NCI-H128 (cell line): ENCODE data around the gene COL17A1.

ENCODE experiments used
- DNase-seq: peaks from one replicate; lab custom pipeline; 2025; ENCODE audit not compliant: unreplicated experiment; lab: John Stamatoyannopoulos, UW

The COL17A1 gene

DNA sequence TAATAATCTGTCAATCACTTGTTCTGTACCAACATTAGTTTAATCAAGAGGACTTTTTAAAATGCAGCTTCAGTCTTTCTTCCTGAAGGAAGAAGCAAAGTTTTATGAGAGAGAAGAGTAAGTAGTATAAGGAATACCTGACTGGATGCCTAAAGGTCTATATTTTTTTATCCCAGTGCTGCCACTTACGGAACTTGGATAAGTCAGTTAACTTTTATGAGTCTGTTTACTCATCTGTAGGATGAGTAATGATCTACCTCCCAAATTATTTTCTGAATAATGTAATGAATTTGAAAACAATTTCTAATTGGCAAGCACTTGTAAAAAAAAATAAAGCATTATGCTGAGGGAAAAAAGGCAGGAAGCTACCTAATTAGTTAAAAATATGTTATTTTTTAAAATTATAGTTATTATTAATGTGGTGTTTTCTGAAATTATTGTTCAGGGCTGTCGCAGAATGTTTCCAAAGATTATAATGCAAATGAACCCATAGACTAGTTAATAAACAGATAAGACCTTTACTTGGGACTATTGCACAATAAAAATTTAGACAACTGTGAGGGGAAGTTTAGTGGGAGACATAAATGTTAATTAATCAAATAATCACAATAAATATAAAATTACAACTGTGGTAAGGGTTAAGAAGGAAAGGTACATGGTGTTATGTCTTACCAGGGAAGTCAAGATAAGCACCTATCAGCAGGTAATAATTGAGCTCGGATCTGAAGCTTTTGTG lies 94.1 kb downstream of the COL17A1 start:
- no peak for DNase-seq

DNA sequence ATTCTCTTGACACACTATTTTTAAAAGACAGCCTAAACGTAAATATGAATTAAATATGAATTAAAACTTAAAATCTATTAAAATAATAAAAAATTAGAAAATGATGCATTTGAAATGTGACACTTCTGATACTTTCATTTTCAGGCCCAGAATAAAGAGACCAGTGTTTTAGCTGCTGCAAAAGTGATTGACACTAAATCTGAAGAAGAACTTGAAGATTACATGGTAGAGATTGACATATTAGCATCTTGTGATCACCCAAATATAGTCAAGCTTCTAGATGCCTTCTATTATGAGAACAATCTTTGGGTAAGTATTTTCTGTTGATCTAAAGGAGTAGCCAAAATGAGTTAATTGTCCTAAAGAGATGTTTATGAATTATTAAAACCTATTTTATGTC lies 95.1 kb downstream of the COL17A1 start:
- DNase-seq: no peak

DNA sequence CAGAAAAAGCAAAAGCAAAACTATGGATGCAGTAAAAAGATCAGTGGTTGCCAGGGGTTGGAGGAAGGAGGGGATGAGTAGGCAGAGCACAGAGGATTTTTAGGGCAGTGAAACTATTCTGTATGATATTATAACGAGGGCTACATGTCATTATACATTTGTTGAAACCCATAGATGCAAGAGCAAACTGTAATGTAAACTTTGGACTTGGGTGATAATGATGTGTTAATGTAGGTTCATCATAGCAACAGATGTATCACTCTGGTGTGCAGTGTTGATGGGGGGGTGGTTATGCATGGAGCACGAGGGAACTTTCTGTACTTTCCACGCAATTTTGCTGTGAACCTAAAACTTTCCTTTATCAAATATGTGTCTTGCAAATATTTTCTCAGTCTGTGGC lies 95.6 kb downstream of the COL17A1 start:
- DNase-seq: no peak

DNA sequence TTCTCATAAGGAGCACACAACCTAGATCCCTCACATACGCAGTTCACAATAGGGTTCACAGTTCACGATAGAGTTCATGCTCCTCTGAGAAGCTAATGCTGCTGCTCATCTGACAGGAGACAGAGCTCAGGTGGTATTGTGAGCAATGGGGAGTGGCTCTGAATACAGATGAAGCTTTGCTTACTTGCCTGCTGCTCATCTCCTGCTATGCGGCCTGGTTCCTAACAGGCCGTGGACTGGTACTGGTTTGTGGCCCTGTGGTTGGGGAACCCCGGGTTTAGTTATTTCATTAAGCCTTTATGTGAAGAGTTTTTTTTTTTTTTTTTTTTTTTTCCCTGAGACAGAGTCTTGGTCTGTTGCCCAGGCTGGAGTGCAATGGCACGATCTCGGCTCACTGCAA lies 99.3 kb downstream of the COL17A1 start:
- no peak for DNase-seq

DNA sequence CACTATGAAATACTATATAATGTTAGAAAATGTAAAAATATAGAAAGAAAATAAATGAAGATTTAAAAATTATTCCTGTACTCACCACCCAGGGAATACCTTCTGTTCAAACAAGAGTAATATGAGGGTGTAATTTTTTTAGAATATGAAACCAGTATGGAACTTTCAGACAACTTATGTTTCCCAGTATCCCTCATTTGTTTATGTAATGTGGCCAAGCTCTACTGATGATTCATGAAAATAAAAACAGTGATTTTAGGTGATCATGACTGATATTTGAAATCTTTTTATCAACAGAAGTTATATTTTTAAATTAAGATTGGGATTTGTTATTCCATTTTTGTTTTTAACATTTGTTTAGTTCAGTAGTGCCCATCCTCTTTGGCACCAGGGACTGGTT lies 100.0 kb downstream of the COL17A1 start:
- DNase-seq: no peak

DNA sequence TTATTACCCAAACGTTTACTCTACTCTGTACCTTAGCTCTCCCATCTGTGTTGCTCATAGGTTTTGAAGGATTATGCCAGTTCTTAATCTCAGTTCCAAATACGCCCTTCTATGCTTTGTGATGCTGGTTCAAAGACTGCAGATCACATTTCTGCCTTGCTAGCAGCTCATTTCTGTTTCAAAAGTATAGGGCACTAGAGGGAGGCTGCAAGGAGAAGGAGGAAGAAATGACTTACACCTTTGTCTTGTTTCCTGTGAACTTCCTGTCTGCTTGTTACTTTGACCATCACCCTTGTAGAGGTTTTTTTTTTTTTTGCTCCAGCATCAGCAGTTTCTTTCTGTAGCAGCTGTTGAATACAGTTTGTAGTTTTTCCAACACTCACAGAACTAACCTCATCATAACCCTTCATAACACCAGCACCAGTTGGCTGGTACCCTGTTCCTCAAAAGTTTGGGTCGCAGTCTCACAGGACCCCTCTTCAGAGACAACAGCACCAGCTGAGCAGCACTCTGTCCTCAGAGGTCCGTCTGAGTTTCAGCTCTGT lies 102.2 kb downstream of the COL17A1 start:
- no peak for DNase-seq

DNA sequence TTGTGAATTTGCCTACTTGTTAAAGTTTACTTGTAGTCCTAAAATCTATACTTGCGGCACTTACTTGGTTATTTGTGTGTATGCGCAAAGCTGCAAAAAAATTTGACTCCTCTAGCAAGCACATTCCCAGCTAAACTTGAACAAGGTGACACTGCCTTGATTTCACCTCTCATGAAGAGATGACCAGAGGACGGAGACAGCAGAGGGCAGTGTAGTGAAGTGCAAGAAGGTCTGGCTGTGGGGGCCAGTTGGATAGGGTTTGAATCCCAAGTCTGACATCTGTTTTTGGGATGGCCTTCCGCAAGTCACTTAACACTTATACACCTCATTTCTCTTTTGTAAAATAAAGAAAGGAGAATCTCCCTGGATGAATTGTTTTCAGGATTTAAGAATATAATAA lies 103.0 kb downstream of the COL17A1 start:
- no peak for DNase-seq
